Measurements from ENCODE around the gene PIM3. TPM values are rescaled to one million over a fixed set of nuclear protein-coding genes. Genes with fewer than 3 reads are reported as not detected.
A peak's percentile ranks its signal among the peaks of the same experiment; 100 is the strongest.

The PIM3 gene
- total and polyA plus RNA-seq, 4 experiments from 2014 or later = 48.1 to 62.3 (median 54.2) TPM

- no peaks in the 10 kb centered on the region for H3K4me1 ChIP-seq (ENCODE audit: insufficient read depth, low read length)
- no peaks in the 10 kb centered on the region for H3K36me3 ChIP-seq (ENCODE audit: insufficient read depth, low read length)
- peaks cover 4 to 12% of the 10 kb centered on the region in 2 donors for H3K27me3 Mint-ChIP-seq
- POLR2A ChIA-PET (ENCODE audit: partially characterized antibody) = interaction anchor here (0.8 kb wide), 1 partner anchor 83 kb away, joined by 3 read pairs; no protein-coding TSS in a partner anchor
- no peaks in the 10 kb centered on the region for H3K27me3 ChIP-seq (ENCODE audit: insufficient read depth, low read length)
- no peak overlapping the region for H3K4me3 ChIP-seq (ENCODE audit: low read length in 2 of 2)
- H3K27ac Mint-ChIP-seq = no peak overlapping the region
- CTCF ChIA-PET (ENCODE audit: partially characterized antibody) = no interaction called here
- no peaks in the 10 kb centered on the region for H3K9me3 ChIP-seq (ENCODE audit: control insufficient read depth in 1 of 2, low read length in 2 of 2)
- no peaks in the 10 kb centered on the region for H3K9me3 Mint-ChIP-seq
- H3K36me3 Mint-ChIP-seq = no peaks in the 10 kb centered on the region
- H3K4me1 Mint-ChIP-seq = peaks cover 0 to 10% (median 6%) of the 10 kb centered on the region in 4 donors
- no peak overlapping the region for H3K4me3 Mint-ChIP-seq
- intact Hi-C loops (cut with micrococcal nuclease) = no loop called here
- H3K27ac ChIP-seq (ENCODE audit: low read depth, low read length) = no peak overlapping the region
- DNase-seq = no peak
These were observed 39.5 kb downstream of the PIM3 start for GRCh38 chr22:49999946-50000586.

GRCh38 chr22:50000587-50001387 is 40.2 kb downstream of the PIM3 start:
- Histone ChIP-seq H3K4me3 (ENCODE audit: low read length in 2 of 2) (no peak overlapping the region), H3K9me3 (ENCODE audit: control insufficient read depth in 1 of 2, low read length in 2 of 2) (no peaks in the 10 kb centered on the region), H3K27me3 (ENCODE audit: insufficient read depth, low read length) (no peaks in the 10 kb centered on the region), H3K4me1 (ENCODE audit: insufficient read depth, low read length) (no peaks in the 10 kb centered on the region), H3K36me3 (ENCODE audit: insufficient read depth, low read length) (no peaks in the 10 kb centered on the region), H3K27ac (ENCODE audit: low read depth, low read length) (no peak overlapping the region)
- peaks cover 4 to 12% of the 10 kb centered on the region in 2 donors for H3K27me3 Mint-ChIP-seq
- no peak for DNase-seq
- no peaks in the 10 kb centered on the region for H3K36me3 Mint-ChIP-seq
- no peaks in the 10 kb centered on the region for H3K9me3 Mint-ChIP-seq
- intact Hi-C loops (cut with micrococcal nuclease) = no loop called here
- no peak overlapping the region for H3K4me3 Mint-ChIP-seq
- H3K27ac Mint-ChIP-seq = peak overlapping the region in 1 of 7 donors; percentile 22
- ChIA-PET POLR2A (ENCODE audit: partially characterized antibody) (interaction anchor here (0.8 kb wide), 1 partner anchor 83 kb away, joined by 3 read pairs; no protein-coding TSS in a partner anchor), CTCF (ENCODE audit: partially characterized antibody) (no interaction called here)
- peaks cover 0 to 10% (median 5%) of the 10 kb centered on the region in 4 donors for H3K4me1 Mint-ChIP-seq

- H3K27ac Mint-ChIP-seq = peak overlapping the region in 1 of 7 donors; percentile 46
- H3K36me3 ChIP-seq (ENCODE audit: insufficient read depth, low read length) = no peaks in the 10 kb centered on the region
- no peak for DNase-seq
- H3K27me3 Mint-ChIP-seq = peaks cover 4 to 12% of the 10 kb centered on the region in 2 donors
- intact Hi-C loops (cut with micrococcal nuclease) = no loop called here
- no peaks in the 10 kb centered on the region for H3K9me3 ChIP-seq (ENCODE audit: control insufficient read depth in 1 of 2, low read length in 2 of 2)
- H3K36me3 Mint-ChIP-seq = no peaks in the 10 kb centered on the region
- no peaks in the 10 kb centered on the region for H3K27me3 ChIP-seq (ENCODE audit: insufficient read depth, low read length)
- H3K4me3 ChIP-seq (ENCODE audit: low read length in 2 of 2) = no peak overlapping the region
- H3K4me1 Mint-ChIP-seq = peaks cover 0 to 10% (median 5%) of the 10 kb centered on the region in 4 donors
- no peak overlapping the region for H3K27ac ChIP-seq (ENCODE audit: low read depth, low read length)
- H3K4me3 Mint-ChIP-seq = no peak overlapping the region
- CTCF ChIA-PET (ENCODE audit: partially characterized antibody) = interaction anchor here (0.6 kb wide), 1 partner anchor 423 kb away, joined by 3 read pairs; no protein-coding TSS in a partner anchor
- POLR2A ChIA-PET (ENCODE audit: partially characterized antibody) = no interaction called here
- no peaks in the 10 kb centered on the region for H3K9me3 Mint-ChIP-seq
- H3K4me1 ChIP-seq (ENCODE audit: insufficient read depth, low read length) = no peaks in the 10 kb centered on the region
These were observed 41.0 kb downstream of the PIM3 start for GRCh38 chr22:50001388-50002231.

GRCh38 chr22:50002791-50003190 is 42.2 kb downstream of the PIM3 start:
- no peaks in the 10 kb centered on the region for H3K9me3 Mint-ChIP-seq

GRCh38 chr22:50004918-50005317 is 44.3 kb downstream of the PIM3 start:
- H3K36me3 ChIP-seq (ENCODE audit: insufficient read depth, low read length) = no peaks in the 10 kb centered on the region
- H3K4me1 Mint-ChIP-seq = peaks cover 0 to 10% (median 3%) of the 10 kb centered on the region in 4 donors
- no peaks in the 10 kb centered on the region for H3K9me3 Mint-ChIP-seq
- H3K27ac ChIP-seq (ENCODE audit: low read depth, low read length) = no peak overlapping the region
- H3K36me3 Mint-ChIP-seq = no peaks in the 10 kb centered on the region
- peaks cover 0 to 5% of the 10 kb centered on the region in 2 donors for H3K27me3 Mint-ChIP-seq
- DNase-seq = no peak
- ChIA-PET POLR2A (ENCODE audit: partially characterized antibody) (no interaction called here), CTCF (ENCODE audit: partially characterized antibody) (interaction anchor here (1.1 to 1.2 kb wide), 2 partner anchors 9 to 11 kb away, joined by 3 to 5 read pairs; no protein-coding TSS in a partner anchor)
- peaks cover under 1% of the 10 kb centered on the region for H3K4me1 ChIP-seq (ENCODE audit: insufficient read depth, low read length)
- intact Hi-C loops (cut with micrococcal nuclease) = no loop called here
- no peak overlapping the region for H3K4me3 ChIP-seq (ENCODE audit: low read length in 2 of 2)
- no peaks in the 10 kb centered on the region for H3K27me3 ChIP-seq (ENCODE audit: insufficient read depth, low read length)
- H3K27ac Mint-ChIP-seq = peak overlapping the region in 1 of 7 donors; percentile 20
- no peaks in the 10 kb centered on the region for H3K9me3 ChIP-seq (ENCODE audit: control insufficient read depth in 1 of 2, low read length in 2 of 2)
- no peak overlapping the region for H3K4me3 Mint-ChIP-seq

More at GRCh38 chr22:50002791-50003190, 42.2 kb downstream of the PIM3 start:
- Histone ChIP-seq H3K27ac (ENCODE audit: low read depth, low read length) (no peak overlapping the region), H3K27me3 (ENCODE audit: insufficient read depth, low read length) (no peaks in the 10 kb centered on the region), H3K4me3 (ENCODE audit: low read length in 2 of 2) (no peak overlapping the region), H3K36me3 (ENCODE audit: insufficient read depth, low read length) (no peaks in the 10 kb centered on the region), H3K9me3 (ENCODE audit: control insufficient read depth in 1 of 2, low read length in 2 of 2) (no peaks in the 10 kb centered on the region), H3K4me1 (ENCODE audit: insufficient read depth, low read length) (no peaks in the 10 kb centered on the region)
- Mint-ChIP-seq H3K4me3 (no peak overlapping the region), H3K4me1 (peaks cover 0 to 10% (median 5%) of the 10 kb centered on the region in 4 donors), H3K27ac (peak overlapping the region in 1 of 7 donors; percentile 79), H3K36me3 (no peaks in the 10 kb centered on the region), H3K27me3 (peaks cover 4 to 12% of the 10 kb centered on the region in 2 donors)
- CTCF ChIA-PET (ENCODE audit: partially characterized antibody) = no interaction called here
- intact Hi-C loops (cut with micrococcal nuclease) = no loop called here
- no peak for DNase-seq
- POLR2A ChIA-PET (ENCODE audit: partially characterized antibody) = no interaction called here

- no peak overlapping the region for H3K4me3 Mint-ChIP-seq
- ChIA-PET POLR2A (ENCODE audit: partially characterized antibody) (no interaction called here), CTCF (ENCODE audit: partially characterized antibody) (interaction anchor here (1.3 kb wide), 1 partner anchor 23 kb away, joined by 3 read pairs; no protein-coding TSS in a partner anchor)
These were observed 46.5 kb downstream of the PIM3 start for GRCh38 chr22:50007057-50007511.

More at GRCh38 chr22:50007057-50007511, 46.5 kb downstream of the PIM3 start:
- Mint-ChIP-seq H3K27me3 (peaks cover 1 to 10% of the 10 kb centered on the region in 2 donors), H3K9me3 (no peaks in the 10 kb centered on the region), H3K27ac (no peak overlapping the region), H3K36me3 (no peaks in the 10 kb centered on the region), H3K4me1 (peaks cover 5 to 18% (median 11%) of the 10 kb centered on the region in 4 donors)
- Histone ChIP-seq H3K9me3 (ENCODE audit: control insufficient read depth in 1 of 2, low read length in 2 of 2) (no peaks in the 10 kb centered on the region), H3K27ac (ENCODE audit: low read depth, low read length) (no peak overlapping the region), H3K4me3 (ENCODE audit: low read length in 2 of 2) (no peak overlapping the region), H3K4me1 (ENCODE audit: insufficient read depth, low read length) (peaks cover 17% of the 10 kb centered on the region), H3K36me3 (ENCODE audit: insufficient read depth, low read length) (no peaks in the 10 kb centered on the region), H3K27me3 (ENCODE audit: insufficient read depth, low read length) (no peaks in the 10 kb centered on the region)
- intact Hi-C loops (cut with micrococcal nuclease) = no loop called here
- DNase-seq = peak in 1 of 5 donors; percentile 17
